ENCODE results near the gene BTN3A1.
A peak's percentile ranks its signal among the peaks of the same experiment; 100 is the strongest.

BTN3A1 gene

DNA sequence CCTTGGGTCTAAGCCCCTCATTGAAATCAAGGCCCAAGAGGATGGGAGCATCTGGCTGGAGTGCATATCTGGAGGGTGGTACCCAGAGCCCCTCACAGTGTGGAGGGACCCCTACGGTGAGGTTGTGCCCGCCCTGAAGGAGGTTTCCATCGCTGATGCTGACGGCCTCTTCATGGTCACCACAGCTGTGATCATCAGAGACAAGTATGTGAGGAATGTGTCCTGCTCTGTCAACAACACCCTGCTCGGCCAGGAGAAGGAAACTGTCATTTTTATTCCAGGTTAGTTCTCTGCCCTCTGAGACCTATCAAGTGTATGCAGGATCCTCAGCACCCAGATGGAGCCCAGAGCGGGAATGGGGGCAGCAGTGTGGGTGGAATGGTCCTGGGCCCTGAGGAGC lies 14.1 kb upstream of the BTN3A1 start:
- TF ChIP-seq POLR2AphosphoS5 (IDR thresholded peaks at IDR 0.05; ENCODE audit: low read depth) (no peak), GABPA (IDR thresholded peaks at IDR 0.05; ENCODE audit: low read depth) (no peak), SPI1 (IDR thresholded peaks at IDR 0.05; ENCODE audit: borderline replicate concordance, low read depth) (no peak)
- TF ChIP-seq, protein P1, sequence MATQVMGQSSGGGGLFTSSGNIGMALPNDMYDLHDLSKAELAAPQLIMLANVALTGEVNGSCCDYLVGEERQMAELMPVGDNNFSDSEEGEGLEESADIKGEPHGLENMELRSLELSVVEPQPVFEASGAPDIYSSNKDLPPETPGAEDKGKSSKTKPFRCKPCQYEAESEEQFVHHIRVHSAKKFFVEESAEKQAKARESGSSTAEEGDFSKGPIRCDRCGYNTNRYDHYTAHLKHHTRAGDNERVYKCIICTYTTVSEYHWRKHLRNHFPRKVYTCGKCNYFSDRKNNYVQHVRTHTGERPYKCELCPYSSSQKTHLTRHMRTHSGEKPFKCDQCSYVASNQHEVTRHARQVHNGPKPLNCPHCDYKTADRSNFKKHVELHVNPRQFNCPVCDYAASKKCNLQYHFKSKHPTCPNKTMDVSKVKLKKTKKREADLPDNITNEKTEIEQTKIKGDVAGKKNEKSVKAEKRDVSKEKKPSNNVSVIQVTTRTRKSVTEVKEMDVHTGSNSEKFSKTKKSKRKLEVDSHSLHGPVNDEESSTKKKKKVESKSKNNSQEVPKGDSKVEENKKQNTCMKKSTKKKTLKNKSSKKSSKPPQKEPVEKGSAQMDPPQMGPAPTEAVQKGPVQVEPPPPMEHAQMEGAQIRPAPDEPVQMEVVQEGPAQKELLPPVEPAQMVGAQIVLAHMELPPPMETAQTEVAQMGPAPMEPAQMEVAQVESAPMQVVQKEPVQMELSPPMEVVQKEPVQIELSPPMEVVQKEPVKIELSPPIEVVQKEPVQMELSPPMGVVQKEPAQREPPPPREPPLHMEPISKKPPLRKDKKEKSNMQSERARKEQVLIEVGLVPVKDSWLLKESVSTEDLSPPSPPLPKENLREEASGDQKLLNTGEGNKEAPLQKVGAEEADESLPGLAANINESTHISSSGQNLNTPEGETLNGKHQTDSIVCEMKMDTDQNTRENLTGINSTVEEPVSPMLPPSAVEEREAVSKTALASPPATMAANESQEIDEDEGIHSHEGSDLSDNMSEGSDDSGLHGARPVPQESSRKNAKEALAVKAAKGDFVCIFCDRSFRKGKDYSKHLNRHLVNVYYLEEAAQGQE (IDR thresholded peaks at IDR 0.05; ENCODE audit: insufficient replicate concordance, low read depth), result no peak
- TF ChIP-seq, protein P2, sequence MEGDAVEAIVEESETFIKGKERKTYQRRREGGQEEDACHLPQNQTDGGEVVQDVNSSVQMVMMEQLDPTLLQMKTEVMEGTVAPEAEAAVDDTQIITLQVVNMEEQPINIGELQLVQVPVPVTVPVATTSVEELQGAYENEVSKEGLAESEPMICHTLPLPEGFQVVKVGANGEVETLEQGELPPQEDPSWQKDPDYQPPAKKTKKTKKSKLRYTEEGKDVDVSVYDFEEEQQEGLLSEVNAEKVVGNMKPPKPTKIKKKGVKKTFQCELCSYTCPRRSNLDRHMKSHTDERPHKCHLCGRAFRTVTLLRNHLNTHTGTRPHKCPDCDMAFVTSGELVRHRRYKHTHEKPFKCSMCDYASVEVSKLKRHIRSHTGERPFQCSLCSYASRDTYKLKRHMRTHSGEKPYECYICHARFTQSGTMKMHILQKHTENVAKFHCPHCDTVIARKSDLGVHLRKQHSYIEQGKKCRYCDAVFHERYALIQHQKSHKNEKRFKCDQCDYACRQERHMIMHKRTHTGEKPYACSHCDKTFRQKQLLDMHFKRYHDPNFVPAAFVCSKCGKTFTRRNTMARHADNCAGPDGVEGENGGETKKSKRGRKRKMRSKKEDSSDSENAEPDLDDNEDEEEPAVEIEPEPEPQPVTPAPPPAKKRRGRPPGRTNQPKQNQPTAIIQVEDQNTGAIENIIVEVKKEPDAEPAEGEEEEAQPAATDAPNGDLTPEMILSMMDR (IDR thresholded peaks at IDR 0.05; ENCODE audit: insufficient read depth, low read length), result no peak
- H3K27me3 ChIP-seq (ENCODE audit: insufficient read depth, poor library complexity, severe bottlenecking), result no peaks in the 10 kb centered on the region
- H3K4me3 ChIP-seq (replicated peaks; ENCODE audit: insufficient read depth, low read length), result no peak overlapping the region
- no peak for DNase-seq (ENCODE audit: low read depth in 1 of 2, low spot score in 1 of 2)
- no peak overlapping the region for H3K27ac ChIP-seq (replicated peaks)

DNA sequence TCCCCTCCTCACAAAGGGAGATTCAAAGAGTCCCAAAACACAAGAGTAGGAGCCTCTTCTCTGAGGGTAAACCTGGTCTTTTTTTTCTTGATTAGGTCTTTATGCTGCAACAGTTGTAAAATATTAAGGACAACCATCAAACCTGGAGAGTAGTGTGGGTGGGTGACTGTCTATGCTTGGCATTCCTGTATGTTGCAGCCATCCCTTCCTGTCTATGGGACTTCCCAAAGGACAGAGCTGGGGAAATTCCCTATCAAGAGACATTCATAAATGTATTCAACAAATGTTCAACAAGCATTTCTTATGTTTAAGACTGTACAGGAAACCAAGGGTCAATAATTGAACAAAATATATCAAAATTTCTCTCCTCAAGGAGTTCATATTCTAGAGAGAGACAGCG lies 13.6 kb upstream of the BTN3A1 start:
- no peak overlapping the region for H3K27ac ChIP-seq (replicated peaks)
- H3K27me3 ChIP-seq (ENCODE audit: insufficient read depth, poor library complexity, severe bottlenecking), result no peaks in the 10 kb centered on the region
- H3K4me3 ChIP-seq (replicated peaks; ENCODE audit: insufficient read depth, low read length), result no peak overlapping the region
- TF ChIP-seq GABPA (IDR thresholded peaks at IDR 0.05; ENCODE audit: low read depth) (no peak), POLR2AphosphoS5 (IDR thresholded peaks at IDR 0.05; ENCODE audit: low read depth) (no peak), SPI1 (IDR thresholded peaks at IDR 0.05; ENCODE audit: borderline replicate concordance, low read depth) (no peak)
- TF ChIP-seq, protein P1 (IDR thresholded peaks at IDR 0.05; ENCODE audit: insufficient replicate concordance, low read depth), result no peak
- TF ChIP-seq, protein P2 (IDR thresholded peaks at IDR 0.05; ENCODE audit: insufficient read depth, low read length), result no peak
- DNase-seq (ENCODE audit: low read depth in 1 of 2, low spot score in 1 of 2), result no peak

DNA sequence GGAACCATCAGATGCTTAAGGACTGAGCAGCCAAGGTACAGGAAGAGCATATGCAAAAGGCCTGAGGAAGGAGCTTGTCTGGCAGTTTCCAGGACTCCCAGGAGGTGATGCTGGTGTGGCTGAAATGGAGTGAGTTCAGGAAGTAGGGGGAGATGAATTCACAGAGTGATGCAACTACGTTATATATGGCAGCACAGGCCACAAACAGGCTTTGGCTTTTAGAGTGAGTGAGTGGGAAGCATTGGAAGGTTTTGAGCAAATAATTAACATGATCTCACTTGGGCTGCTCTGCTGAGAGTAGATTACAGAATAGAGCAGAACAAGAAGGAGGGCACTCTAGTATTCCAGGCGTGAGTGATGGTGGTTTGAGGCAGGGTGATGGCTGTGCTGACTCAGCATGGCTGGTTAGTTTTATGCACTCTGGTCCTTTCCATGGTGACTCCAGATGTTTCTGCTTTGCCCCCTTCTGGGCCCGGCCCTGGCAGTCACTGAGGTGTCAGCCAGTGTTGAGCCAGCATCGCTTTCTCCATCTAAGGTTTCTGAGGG lies 12.7 kb upstream of the BTN3A1 start:
- Histone ChIP-seq H3K27me3 (ENCODE audit: insufficient read depth, poor library complexity, severe bottlenecking) (no peaks in the 10 kb centered on the region), H3K4me3 (replicated peaks; ENCODE audit: insufficient read depth, low read length) (no peak overlapping the region), H3K27ac (replicated peaks) (no peak overlapping the region)
- no peak for TF ChIP-seq POLR2AphosphoS5 (IDR thresholded peaks at IDR 0.05; ENCODE audit: low read depth)
- peak; percentile 57 to 92 for DNase-seq (ENCODE audit: low read depth in 1 of 2, low spot score in 1 of 2)

DNA sequence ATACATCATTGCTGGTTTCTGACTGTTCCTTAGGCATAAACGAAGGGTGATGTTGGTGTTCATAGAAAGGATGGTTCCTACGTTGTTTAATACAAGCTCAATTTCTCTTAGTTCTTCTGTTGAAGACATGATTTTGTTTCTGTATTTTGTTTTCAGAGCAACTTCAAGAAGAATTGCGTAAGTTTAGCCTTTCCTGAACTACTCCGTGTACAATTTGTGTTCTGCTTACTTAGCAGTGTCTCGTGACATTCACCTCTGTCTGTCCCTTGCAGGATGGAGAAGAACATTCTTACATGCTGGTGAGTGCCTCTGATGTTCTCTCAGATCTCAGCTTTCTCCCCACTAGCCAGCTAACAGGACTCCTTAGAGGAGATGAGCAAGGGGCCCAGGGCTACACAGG lies 11.5 kb upstream of the BTN3A1 start:
- Histone ChIP-seq H3K27ac (replicated peaks) (no peak overlapping the region), H3K27me3 (ENCODE audit: insufficient read depth, poor library complexity, severe bottlenecking) (no peaks in the 10 kb centered on the region), H3K4me3 (replicated peaks; ENCODE audit: insufficient read depth, low read length) (no peak overlapping the region)
- no peak for DNase-seq (ENCODE audit: low read depth in 1 of 2, low spot score in 1 of 2)
- TF ChIP-seq GABPA (IDR thresholded peaks at IDR 0.05; ENCODE audit: low read depth), result no peak
- no peak for TF ChIP-seq POLR2AphosphoS5 (IDR thresholded peaks at IDR 0.05; ENCODE audit: low read depth)
